Measurements from ENCODE around the gene ZNF511.
A peak's percentile ranks its signal among the peaks of the same experiment; 100 is the strongest.

ZNF511 gene

DNA sequence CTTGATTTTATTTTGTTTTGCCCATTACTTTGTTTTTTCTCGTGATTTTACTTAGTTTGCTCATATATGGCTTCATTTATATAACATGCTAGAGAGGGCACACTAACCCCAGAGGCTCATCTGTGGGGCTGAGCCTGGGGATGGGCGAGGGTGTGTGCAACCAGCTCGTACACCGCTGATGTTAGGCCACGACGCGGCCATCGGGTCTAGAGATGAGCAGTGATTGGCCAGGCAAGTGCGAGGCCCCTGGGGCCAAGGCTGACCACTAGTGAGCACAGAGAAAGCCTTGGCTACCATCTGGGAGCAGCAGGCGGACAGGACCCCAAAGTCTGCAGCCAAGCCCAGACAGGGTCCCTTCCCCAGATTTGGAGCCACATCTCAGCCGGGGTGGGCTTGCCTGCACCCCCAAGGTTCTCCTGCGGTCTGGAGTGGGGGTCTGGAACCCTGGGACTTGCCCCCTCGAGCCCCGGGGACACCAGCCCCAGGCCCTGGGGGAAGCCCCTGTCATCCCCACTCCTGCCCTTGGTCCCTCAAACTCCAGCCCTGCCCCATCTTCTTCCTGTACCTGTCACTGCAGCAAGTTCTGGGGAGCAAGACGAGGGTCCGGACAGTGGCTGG is 45.4 kb downstream of the ZNF511 start:
- DNase-seq (ENCODE audit: low read depth): no peak

DNA sequence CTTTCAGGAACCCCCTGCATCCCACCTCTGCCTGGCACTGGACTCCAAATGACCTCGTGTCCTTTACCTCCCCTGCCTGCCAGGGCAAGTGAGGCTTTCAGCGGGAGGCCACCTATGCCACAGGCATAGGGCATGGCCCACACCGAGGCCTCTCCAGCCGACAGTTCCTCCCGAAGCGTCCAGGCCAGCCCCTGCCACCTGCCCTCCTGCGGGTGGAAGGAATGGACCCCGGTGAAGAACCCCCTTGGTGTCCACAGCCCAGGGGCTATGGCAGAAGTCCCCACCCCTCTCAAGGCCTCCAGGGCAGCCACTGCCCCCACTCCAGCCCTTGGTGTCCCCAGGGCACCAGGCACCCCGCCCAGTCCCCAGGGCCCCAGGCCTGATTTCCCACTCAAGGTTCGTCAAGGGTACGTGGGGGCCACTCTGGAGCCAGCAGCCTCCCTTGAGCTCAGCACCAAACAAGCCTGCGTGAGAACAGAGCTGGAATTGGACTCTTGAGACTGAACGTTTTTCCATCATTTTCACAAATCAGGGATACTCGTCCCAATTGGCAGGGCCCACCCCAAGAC is 46.0 kb downstream of the ZNF511 start:
- DNase-seq (ENCODE audit: low read depth): no peak

DNA sequence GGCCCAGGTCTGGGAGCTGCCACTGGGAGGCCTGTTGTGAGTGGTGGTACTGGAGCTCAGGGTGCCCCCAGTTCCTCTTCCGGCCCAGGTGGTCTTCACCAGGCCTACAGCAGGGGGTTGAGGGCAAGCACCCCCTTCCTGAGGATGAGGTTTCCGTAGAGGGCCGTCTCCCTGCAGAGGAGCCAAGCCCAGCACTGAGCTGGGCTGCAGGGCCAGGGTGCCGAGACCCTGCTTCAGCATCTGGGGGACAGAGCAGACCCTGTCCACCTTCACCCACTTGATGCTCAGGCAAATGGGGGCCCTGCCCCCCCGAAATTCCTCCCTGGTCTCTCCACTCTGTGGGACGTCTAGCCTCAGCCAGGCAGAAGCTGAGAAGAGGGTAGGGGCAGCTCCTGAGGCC is 46.6 kb downstream of the ZNF511 start:
- DNase-seq (ENCODE audit: low read depth): no peak

GRCh38 chr10:133355991-133356390 is 47.3 kb downstream of the ZNF511 start:
- DNase-seq (ENCODE audit: low read depth): no peak

DNA sequence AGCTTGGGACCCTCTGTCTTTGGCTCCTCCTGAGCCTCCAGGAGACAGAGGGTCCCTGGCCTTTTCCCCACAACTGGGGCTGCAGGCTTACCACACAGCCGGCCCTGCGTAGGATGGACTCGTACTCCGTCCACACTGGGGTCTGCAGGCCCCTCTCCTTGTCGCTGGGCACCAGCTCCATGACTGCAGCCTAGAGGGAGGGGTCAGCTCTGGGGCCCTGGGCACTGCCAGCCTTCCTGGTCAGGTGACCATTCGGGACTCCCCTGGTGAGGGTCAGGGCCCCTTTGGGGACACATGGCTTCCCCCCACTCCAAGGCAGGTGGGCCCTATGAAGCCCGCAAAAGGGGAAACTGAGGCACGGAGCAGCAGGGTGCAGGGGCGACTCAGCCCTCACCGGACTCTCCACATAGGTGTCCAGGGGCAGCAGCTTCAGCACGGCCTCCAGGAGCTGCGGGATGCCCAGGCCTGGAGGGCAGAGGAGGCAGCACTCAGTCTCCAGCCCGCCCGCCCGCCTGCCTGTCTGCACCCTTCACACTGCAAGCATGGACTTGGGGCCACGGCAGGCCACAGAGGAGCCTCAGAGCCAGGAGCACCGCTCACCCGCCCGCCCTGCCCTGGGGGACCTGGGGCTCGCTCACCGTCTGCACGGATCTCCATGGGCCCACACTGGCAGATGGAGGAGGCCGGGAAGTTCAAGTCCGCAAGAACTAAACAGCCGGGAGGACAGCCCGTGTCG is 48.0 kb downstream of the ZNF511 start:
- no peak for DNase-seq (ENCODE audit: low read depth)

GRCh38 chr10:133357285-133358161 is 48.8 kb downstream of the ZNF511 start, which contains the start of gene FUOM:
Gene FUOM, minus strand, starts transcription at chr10:133358019. Its CDS starts 12 bp downstream, at chr10:133358007.
- peak; percentile 83 for DNase-seq (ENCODE audit: low read depth)

GRCh38 chr10:133358162-133358924 is 49.6 kb downstream of the ZNF511 start:
- DNase-seq (ENCODE audit: low read depth): no peak

DNA sequence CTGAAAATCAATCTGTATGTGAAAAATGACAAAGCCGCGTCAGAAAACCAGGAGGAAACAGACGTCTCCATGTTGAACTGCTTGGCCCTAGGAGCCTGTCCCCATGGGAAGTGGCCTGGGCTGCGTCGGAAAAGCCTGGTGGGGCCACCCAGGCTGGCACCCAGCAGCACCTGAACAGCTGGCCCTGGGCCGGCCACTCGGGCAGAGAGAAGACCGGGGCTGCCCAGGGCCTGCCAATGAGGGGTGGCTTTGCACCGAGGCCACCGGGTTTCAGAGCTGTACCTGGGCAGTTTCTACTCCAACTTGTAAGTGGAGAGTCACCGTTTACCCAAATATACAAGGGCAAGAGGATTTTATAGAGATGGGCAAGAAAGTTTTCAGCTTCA is 50.2 kb downstream of the ZNF511 start:
- no peak for DNase-seq (ENCODE audit: low read depth)

GRCh38 chr10:133359554-133359971 is 50.8 kb downstream of the ZNF511 start:
- no peak for DNase-seq (ENCODE audit: low read depth)

GRCh38 chr10:133359972-133360610 is 51.4 kb downstream of the ZNF511 start:
- no peak for DNase-seq (ENCODE audit: low read depth)

DNA sequence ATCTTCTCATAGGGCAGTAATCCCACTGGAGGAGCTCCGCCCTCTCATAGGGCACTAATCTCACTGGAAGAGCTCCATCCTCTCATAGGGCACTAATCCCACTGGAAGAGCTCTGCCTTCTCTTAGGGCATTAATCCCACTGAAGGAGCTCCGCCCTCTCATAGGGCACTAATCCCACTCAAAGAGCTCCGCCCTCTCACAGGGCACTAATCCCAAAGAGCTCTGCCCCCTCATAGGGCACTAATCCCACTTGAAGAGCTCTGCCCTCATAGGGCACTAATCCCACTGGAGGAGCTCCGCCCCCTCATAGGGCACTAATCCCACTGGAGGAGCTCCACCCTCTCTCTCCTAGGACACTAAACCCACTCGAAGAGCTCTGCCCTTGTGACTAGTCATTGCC is 52.5 kb downstream of the ZNF511 start:
- no peak for DNase-seq (ENCODE audit: low read depth)

DNA sequence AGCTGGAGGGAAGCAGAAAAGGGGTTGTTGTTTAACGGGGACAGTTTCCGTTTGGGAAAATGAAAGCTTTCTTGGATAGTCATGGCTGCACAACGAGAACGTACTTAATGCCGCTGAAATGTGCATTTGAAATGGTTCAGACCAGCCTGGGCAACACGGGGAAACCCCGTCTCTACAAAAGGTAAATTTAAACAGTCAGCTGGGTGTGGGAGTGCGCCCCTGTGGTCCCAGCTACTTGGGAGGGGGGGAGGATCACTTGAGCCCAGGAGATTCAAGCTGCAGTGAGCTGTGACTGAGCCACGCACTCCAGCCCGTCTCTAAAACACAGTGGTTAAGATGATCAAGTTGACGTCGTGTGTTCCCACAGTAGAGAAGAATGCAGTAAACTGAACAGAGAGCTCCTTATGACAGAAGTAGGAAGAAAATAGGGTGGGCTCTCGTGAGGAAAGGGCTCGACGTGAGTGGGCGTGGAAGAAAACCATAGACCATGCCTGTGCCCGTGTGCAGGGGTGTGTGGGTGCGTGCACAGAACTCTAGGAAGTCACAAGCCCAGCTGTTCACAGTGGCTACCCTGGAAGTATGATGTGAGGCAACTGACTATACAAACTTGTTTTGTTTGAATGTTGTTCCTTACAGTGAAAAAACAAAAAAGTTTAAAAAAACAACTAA is 53.2 kb downstream of the ZNF511 start:
- no peak for DNase-seq (ENCODE audit: low read depth)

Data from CMK (cell line).